ENCODE measurements around the gene STRN3. TPM values are rescaled to one million over a fixed set of nuclear protein-coding genes. Genes with fewer than 3 reads are reported as not detected.

STRN3 gene
- total and polyA plus RNA-seq, 2 donors (not counting 1 experiment from before 2014, with no cell fraction given): 7.7 to 43.9 TPM

DNA sequence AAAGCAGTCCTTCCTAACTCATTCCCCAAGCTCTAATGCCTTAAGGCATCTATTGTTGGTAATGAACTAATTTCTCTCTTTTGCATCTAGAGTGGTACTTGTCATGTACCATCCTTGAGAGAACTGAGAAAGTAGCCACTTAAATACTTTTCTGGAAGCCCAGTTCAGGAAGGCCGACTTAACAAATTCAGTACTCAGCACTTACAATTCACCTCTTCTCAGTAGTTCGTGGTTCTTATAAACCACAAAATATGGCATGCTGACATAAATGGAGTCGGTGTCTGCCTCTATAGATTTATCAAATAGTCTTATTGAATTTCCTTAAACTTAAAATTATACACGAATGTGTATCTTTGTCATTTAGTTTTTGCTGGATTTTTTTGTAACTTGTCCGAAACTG, 161.2 kb downstream of the STRN3 start:
- peaks cover 4% of the 10 kb centered on the region for H3K27me3 Mint-ChIP-seq
- no CpG with 5 or more reads among the region's 5 CpGs for WGBS (ENCODE audit: insufficient coverage)
- TF ChIP-seq, protein P1, sequence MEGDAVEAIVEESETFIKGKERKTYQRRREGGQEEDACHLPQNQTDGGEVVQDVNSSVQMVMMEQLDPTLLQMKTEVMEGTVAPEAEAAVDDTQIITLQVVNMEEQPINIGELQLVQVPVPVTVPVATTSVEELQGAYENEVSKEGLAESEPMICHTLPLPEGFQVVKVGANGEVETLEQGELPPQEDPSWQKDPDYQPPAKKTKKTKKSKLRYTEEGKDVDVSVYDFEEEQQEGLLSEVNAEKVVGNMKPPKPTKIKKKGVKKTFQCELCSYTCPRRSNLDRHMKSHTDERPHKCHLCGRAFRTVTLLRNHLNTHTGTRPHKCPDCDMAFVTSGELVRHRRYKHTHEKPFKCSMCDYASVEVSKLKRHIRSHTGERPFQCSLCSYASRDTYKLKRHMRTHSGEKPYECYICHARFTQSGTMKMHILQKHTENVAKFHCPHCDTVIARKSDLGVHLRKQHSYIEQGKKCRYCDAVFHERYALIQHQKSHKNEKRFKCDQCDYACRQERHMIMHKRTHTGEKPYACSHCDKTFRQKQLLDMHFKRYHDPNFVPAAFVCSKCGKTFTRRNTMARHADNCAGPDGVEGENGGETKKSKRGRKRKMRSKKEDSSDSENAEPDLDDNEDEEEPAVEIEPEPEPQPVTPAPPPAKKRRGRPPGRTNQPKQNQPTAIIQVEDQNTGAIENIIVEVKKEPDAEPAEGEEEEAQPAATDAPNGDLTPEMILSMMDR (IDR thresholded peaks at IDR 0.05): no peak

DNA sequence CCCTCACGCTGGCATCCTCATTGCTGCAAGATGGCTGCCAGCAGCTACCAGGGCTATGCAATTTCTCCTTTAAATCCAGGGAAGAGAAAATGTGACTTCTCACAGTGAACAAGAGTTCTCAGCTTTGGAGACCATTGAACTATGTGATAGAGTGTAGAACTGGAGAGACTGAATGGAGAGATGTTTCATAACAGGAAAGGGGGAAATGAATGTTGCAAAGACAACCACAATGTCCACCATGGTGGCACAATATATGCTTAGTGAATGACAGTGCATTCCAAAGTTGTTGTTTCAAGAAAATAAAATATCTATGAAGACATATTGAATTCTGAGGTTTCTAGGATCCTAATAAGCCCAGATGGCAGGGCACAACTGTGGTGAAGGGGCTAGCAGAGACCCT, 165.0 kb downstream of the STRN3 start:
- ChIA-PET POLR2A (no interaction called here), CTCF (no interaction called here)
- ATAC-seq (ENCODE audit: low read depth) (no peak), DNase-seq (no peak)
- Histone ChIP-seq H3K4me2 (replicated peaks; ENCODE audit: low read depth, low read length, poor library complexity, severe bottlenecking) (no peak overlapping the region), H3K27ac (ENCODE audit: low read length in 2 of 2) (no peak overlapping the region), H3K79me2 (ENCODE audit: control insufficient read depth, insufficient read depth, low read length) (no peaks in the 10 kb centered on the region), H3K4me3 (ENCODE audit: control extremely low read depth in 1 of 5, extremely low read depth in 1 of 5, insufficient read depth in 1 of 5, low read depth in 2 of 5, low read length in 4 of 5) (no peak overlapping the region), H3K9ac (ENCODE audit: low read length) (no peak overlapping the region), H3K4me1 (ENCODE audit: control insufficient read depth in 2 of 2, insufficient read depth in 2 of 2, low read length in 2 of 2) (peaks cover 13% of the 10 kb centered on the region in 2 donors), H4K20me1 (ENCODE audit: control insufficient read depth, insufficient read depth, low read length, poor library complexity, severe bottlenecking) (no peaks in the 10 kb centered on the region), H3K9me3 (ENCODE audit: control extremely low read depth in 1 of 3, control insufficient read depth in 2 of 3, insufficient read depth in 1 of 3, low read length in 2 of 3) (peaks cover 0 to 2% (median 0%) of the 10 kb centered on the region in 3 donors), H3K36me3 (replicated peaks in 1 of 2; ENCODE audit: control extremely low read depth in 1 of 2, control insufficient read depth in 1 of 2, extremely low read depth in 1 of 2, insufficient read depth in 2 of 2, low read length in 1 of 2) (no peaks in the 10 kb centered on the region), H3K27me3 (replicated peaks in 1 of 4; ENCODE audit: control extremely low read depth in 1 of 4, control insufficient read depth in 3 of 4, insufficient read depth in 4 of 4, low read length in 3 of 4) (peaks cover 0 to 2% (median 0%) of the 10 kb centered on the region in 4 experiments), H2AFZ (ENCODE audit: insufficient read depth, low read depth, low read length, poor library complexity, severe bottlenecking) (no peak overlapping the region)
- no peak for TF ChIP-seq EZH2 (IDR thresholded peaks at IDR 0.05; ENCODE audit: borderline replicate concordance, insufficient read depth, low read depth, low read length, poor library complexity, severe bottlenecking)
- TF ChIP-seq, protein P1 (IDR thresholded peaks at IDR 0.05): no peak
- no peak overlapping the region for H3K27ac Mint-ChIP-seq
- 100% methylated on average over 1 of the region's 1 CpG for WGBS (ENCODE audit: insufficient coverage)
- peaks cover 18% of the 10 kb centered on the region for H3K4me1 Mint-ChIP-seq
- no peaks in the 10 kb centered on the region for H3K9me3 Mint-ChIP-seq (ENCODE audit: insufficient read depth)
- H3K27me3 Mint-ChIP-seq: no peaks in the 10 kb centered on the region
- intact Hi-C loops (cut with micrococcal nuclease): no loop called here
- no peak overlapping the region for H3K4me3 Mint-ChIP-seq

More for the DNA sequence above, 161.2 kb downstream of the STRN3 start:
- no peak for ATAC-seq (ENCODE audit: low read depth)
- Histone ChIP-seq H3K9ac (ENCODE audit: low read length) (no peak overlapping the region), H3K9me3 (ENCODE audit: control extremely low read depth in 1 of 3, control insufficient read depth in 2 of 3, insufficient read depth in 1 of 3, low read length in 2 of 3) (peaks cover 0 to 2% (median 0%) of the 10 kb centered on the region in 3 donors), H3K79me2 (ENCODE audit: control insufficient read depth, insufficient read depth, low read length) (no peaks in the 10 kb centered on the region), H3K4me2 (replicated peaks; ENCODE audit: low read depth, low read length, poor library complexity, severe bottlenecking) (no peak overlapping the region), H3K4me1 (ENCODE audit: control insufficient read depth in 2 of 2, insufficient read depth in 2 of 2, low read length in 2 of 2) (peaks cover 13% of the 10 kb centered on the region in 2 donors), H3K27ac (ENCODE audit: low read length in 2 of 2) (no peak overlapping the region), H3K4me3 (ENCODE audit: control extremely low read depth in 1 of 5, extremely low read depth in 1 of 5, insufficient read depth in 1 of 5, low read depth in 2 of 5, low read length in 4 of 5) (no peak overlapping the region), H2AFZ (ENCODE audit: insufficient read depth, low read depth, low read length, poor library complexity, severe bottlenecking) (no peak overlapping the region), H3K27me3 (replicated peaks in 1 of 4; ENCODE audit: control extremely low read depth in 1 of 4, control insufficient read depth in 3 of 4, insufficient read depth in 4 of 4, low read length in 3 of 4) (no peaks in the 10 kb centered on the region), H3K36me3 (replicated peaks in 1 of 2; ENCODE audit: control extremely low read depth in 1 of 2, control insufficient read depth in 1 of 2, extremely low read depth in 1 of 2, insufficient read depth in 2 of 2, low read length in 1 of 2) (no peaks in the 10 kb centered on the region), H4K20me1 (ENCODE audit: control insufficient read depth, insufficient read depth, low read length, poor library complexity, severe bottlenecking) (no peaks in the 10 kb centered on the region)
- no peak for DNase-seq
- ChIA-PET POLR2A (interaction anchor here (0.6 kb wide), 1 partner anchor 10 kb away, joined by 10 read pairs; no protein-coding TSS in a partner anchor), CTCF (no interaction called here)
- H3K4me1 Mint-ChIP-seq: peaks cover 18% of the 10 kb centered on the region
- intact Hi-C loops (cut with micrococcal nuclease): no loop called here
- no peak overlapping the region for H3K4me3 Mint-ChIP-seq
- no peak overlapping the region for H3K27ac Mint-ChIP-seq
- no peaks in the 10 kb centered on the region for H3K9me3 Mint-ChIP-seq (ENCODE audit: insufficient read depth)

Data from B cell (primary cell).